SK-MEL-5 (cell line): Measurements from ENCODE around the gene PLXNB3. TPM values are rescaled to one million over a fixed set of nuclear protein-coding genes. Genes with fewer than 3 reads are reported as not detected.
"Not testable (repeated sequence)": the region's sequence is repeated elsewhere in the genome, so short reads cannot be mapped to it uniquely, and the experiment has no call there.

Source experiments
- DNase-seq: peaks from one replicate; pipeline ENCODE4 v3.0.0-alpha.2; 2016; ENCODE audit warnings: low read depth, low spot score
- in situ Hi-C: cut with HindIII; loops from 2 replicates; pipeline ENCODE4 v1.10.0; 2016; ENCODE audit warnings: low sequenced_read_pairs, high pct_unique_total_duplicates, low pct_unique_long_range_greater_than_20kb
- total RNA-seq: library from RNA; depleted of rRNA; stranded (reverse); fragments of >200 nt; shearing (Covaris generic); gene quantifications from 2 replicates; pipeline ENCODE4 v1.2.3, GENCODE V29; 2014

The PLXNB3 gene
- total RNA-seq, 1 experiment from 2014 or later = 2.7 TPM

DNA sequence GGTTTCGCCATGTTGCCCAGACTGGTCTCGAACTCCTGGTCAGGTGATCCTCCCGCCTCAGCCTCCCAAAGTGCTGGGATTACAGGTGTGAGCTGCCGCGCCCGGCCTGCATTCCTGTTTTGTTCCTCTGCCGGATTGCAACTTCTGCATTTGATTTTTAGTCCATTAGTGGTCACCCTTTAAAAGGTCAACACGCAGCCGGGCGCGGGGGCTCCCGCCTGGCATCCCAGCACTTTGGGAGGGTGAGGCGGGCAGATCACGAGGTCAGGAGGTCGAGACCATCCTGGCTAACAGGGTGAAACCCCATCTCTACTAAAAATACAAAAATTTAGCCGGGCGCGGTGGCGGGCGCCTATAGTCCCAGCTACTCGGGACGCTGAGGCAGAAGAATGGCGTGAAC is 33.9 kb upstream of the PLXNB3 start:
- DNase-seq, in situ Hi-C loops: not testable (repeated sequence)

DNA sequence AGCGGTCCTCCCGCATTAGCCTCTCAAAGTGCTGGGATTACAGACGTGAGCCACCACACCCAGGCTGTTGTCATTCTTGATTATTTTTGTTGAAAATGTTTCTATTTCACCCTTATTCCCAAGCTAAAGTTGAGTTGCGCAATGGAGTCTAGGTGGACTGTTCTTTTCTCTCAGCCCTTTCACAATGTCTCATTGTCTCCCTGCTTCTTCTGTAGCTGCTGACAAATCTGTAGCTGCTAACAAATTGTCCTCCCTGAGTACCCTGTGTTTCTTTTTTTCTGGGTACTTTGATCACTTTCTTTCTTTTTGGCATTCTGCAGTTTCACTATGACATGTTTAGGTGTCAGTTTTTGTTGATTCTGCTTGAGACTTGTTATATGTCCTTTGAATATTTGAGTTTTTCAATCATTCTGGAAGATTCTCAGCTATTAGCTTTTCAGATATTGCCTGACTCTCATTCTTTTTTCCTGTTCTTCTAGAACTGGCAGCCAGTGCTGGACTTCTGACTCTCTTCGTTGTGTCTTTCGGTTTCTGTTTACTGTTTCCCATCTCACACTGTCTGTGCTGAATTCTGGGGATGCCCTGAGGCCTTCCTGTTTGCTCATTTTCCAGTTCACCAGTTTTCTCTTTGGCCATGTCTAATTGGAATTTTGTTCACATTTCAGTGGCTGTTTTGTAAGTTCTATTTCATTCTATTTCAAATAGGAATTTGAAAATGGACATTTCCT is 32.8 kb upstream of the PLXNB3 start:
- no peak for DNase-seq
- in situ Hi-C loops = no loop called here

DNA sequence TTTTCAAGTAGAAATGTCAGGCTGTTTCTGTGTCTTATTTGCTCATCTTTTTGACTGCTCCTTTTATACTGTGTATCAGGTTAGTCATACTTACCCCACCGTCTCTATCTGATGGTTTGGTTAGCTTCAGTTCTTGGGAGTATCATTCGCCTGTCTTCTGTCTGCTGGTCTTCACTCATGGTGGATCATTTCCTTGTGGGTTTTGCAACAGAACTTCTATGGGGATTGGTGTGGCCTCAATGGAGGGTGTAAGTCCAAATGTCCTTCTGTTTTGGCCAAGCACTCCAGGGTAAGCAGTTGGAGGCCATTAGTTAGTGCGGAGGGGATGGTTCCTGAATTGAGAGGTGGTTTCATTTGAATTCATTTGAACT is 32.2 kb upstream of the PLXNB3 start:
- in situ Hi-C loops = no loop called here

DNA sequence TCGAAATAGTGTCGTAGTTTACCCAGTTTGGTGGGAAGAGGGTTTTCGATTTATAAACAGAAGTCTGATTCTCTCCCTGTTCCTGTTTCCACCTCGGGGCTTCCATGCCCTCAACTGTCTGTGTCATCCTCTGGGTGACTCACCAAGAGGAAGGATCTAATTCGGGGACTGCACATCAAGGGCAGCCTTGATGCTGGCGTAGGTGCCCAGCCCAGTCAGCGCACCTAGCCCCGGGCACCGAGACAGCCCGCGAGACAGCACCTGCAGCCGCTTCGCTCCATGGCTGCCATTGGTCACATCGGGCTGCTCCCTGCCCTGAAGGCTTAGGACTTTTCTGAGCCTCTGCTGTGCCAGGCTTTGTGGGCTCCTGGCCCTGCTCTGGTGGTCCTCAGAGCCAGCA is 31.6 kb upstream of the PLXNB3 start:
- in situ Hi-C loops = no loop called here
- peak; percentile 65 for DNase-seq

More for the DNA sequence above, 32.2 kb upstream of the PLXNB3 start:
- DNase-seq = no peak

DNA sequence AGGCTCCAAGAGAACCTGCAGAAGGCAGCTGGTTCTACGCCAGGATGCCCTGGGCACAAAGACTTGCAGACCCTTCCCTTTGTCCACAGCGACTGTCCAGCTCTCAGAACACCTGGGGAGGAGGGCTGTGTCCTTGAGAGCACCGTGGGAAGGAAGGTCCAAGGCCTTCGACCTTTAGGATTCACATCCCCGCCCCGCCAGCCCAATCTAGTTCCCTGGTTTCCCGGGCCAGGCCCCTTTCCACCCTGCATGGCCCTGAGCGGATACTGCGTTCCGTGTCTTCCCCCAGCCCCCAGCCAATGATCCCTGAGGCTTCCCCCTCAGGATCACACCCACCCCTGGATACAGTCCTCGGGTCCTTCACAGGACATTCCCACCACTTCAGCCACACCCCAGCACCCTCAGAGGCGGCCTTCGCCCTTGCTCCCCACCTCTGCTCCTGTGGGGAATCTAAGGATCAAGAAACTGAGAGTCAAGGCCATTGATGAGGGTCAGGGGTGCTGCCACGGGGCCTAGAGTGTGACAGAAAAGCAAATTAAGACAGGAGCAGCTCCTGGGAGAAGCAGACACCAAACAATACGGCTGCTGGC is 30.3 kb upstream of the PLXNB3 start:
- DNase-seq = no peak
- in situ Hi-C loops = no loop called here

DNA sequence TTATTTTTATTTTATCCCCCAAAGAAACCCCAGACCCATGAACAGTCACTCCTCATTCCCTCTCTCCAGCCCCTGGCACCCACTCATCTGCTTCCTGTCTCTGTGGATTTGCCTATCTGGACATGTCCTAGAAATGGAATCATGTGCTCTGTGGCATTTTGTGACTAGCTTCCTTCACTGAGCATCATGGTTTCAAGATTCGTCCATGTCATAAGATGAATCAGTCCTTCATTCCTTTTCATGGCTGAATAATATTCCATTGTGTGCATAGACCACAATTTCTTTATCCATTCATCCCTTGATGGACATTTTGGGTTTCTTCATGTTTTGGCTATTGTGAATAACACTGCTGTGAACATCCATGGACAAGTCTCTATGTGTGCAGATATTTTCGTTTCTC is 29.2 kb upstream of the PLXNB3 start:
- in situ Hi-C loops = no loop called here
- peak; percentile 64 for DNase-seq

DNA sequence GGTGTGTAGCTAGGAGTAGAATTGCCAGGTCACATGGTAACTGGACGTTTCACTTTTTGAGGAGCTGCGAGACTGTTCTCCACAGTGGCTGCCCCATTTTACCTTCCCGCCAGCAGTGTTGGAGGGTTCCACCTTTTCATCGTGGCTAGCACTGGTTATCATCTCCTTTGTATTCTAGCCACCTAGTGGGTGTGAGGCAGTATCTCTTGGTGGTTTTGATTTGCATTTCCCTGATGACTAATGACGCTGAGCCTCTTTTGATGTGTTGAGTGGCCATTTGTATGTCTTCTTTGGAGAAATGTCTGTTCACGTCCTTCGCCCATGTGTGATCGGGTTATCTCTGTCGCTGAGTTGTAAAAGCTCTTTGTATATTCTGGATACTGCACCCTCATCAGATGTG is 28.8 kb upstream of the PLXNB3 start:
- in situ Hi-C loops = no loop called here
- peak; percentile 53 for DNase-seq

DNA sequence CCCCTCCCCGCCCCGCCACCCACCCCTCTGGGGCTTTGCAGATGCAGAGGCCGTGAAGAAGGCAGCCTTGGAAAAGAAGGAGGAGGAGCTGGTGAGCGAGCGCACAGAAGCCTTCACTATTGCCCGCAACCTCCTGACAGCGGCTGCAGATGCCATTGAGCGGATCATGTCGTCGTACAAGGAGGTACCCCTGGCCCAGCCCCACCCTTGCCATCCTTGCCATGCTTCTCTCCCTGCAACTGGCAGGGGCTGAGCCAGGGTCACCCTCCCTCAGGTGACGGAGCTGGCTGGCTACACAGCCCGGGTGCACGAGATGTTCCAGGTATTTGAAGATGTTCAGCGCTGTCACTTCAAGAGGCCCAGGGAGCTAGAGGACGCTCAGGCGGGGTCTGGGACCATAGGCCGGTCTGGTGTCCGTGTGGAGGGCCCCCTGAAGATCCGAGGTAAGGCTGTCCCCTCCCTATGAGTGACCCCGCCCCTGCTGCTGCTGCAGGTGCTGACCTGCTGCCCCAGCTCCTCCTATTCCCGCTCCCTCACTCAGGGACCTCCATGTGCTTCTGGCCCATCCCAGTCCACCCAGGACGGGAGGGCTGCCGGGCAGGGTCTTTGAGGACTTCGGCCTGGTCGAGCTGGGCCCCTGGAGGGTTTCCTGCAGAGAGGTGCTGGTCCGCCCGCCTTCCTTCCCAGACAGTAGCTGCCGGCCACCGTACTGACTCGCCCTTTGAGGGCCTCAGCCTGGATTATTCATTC is 27.8 kb upstream of the PLXNB3 start:
- in situ Hi-C loops = no loop called here
- no peak for DNase-seq

DNA sequence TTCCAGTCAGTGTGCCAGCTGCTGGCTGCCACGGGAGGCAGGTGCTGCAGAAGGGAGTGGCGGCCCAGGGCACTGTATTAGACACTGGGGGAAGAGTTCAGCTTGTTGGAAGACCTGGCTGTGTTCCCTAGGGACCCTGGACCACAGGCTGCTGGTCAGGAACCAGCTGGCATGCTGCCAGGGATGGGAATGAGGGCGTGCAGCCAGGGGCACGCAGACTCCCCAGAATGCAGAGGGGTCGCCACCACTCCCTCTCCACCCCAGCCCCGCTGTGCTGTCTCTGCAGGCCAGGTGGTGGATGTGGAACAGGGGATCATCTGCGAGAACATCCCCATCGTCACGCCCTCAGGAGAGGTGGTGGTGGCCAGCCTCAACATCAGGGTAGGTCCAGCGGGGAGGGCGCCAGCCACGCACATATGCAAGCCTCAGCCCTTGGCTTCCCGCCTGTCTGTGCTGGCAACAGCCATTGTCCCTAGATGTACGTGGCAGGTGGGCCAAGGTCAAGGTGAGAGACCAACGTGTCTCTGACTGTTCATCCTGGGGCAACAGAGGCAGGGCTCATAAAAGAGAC is 27.1 kb upstream of the PLXNB3 start:
- in situ Hi-C loops = no loop called here
- no peak for DNase-seq

DNA sequence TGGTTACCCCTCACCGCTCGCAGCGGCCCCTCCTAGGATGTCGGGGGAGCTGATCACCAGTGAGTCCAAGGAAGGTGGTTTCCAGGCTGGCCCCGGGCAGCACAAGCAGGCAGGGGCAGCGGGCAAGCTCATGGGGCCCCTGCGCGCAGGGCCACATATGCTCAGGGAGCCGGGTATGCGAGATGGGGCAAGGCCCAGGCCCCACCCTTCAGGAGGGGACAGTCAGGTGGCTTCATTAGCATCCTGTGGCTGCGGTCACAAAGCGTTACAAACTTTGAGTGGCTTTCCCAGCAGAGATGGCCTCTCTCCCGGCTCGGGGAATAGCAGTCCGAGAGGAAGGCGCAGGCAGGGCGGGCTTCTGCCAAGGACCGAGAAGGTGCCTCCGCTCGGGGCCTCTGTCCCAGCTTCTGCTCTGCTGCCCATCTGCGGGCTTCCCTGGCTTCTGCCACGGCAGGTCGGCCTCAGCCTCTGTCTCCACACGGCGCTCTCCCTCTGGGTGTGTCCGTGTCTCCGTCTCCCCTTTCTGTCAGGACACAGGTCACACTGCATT is 25.9 kb upstream of the PLXNB3 start:
- no peak for DNase-seq
- in situ Hi-C loops = no loop called here

DNA sequence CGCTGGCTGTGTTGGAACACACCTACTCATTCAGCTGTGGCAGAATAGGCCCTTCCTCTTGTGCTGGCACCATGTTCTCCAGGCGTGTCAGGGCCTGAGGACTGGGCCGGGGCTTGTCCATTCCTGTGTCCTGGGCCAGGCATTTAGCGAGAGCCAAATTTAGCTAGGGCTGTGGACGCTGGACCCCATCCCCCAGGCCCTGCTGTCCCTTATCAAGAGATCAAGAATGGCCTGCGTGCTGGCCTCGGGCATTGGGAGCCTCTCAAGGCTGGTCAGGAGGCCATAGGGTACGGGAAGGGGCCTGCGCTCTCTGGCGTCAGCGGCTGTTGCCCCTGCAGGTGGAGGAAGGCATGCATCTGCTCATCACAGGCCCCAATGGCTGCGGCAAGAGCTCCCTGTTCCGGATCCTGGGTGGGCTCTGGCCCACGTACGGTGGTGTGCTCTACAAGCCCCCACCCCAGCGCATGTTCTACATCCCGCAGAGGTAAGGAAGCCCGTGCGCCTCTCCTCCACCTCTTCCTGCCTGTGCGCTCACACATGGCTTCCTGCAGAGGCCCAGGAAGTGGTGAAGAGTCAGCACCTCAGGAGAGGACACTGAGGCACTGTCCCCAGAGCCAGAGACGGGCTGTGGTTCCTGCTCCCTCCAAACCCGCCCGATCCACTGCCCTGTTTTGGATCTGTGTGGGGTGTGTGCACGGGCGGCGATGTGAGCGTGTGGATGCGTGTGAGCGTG is 24.1 kb upstream of the PLXNB3 start:
- no peak for DNase-seq
- in situ Hi-C loops = no loop called here

DNA sequence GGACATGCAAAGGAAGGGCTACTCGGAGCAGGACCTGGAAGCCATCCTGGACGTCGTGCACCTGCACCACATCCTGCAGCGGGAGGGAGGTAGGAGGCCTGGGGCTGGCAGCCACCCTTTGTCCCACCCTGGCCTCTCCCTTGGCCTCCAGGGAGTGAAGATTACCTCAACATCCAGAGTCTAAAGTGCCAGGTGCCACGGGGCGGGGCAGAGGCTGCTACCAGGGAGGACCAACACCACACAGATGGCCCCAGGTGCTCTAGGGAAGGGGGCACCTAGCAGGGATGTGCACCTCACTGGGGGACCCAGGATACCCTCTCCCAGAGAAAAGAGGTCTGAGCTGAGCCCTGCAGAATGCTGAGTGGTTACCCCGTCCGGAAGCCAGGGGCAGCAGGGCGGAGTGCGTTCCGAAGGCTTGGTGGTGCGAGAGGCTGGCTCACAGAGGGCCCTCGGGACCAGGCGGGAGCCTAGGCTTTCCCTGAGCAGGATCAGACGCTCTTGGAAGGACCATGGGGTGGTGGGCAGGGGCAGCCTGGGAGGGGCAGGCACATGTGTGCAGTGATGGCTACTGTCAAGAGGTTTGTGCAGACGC is 23.3 kb upstream of the PLXNB3 start:
- in situ Hi-C loops = no loop called here
- no peak for DNase-seq

DNA sequence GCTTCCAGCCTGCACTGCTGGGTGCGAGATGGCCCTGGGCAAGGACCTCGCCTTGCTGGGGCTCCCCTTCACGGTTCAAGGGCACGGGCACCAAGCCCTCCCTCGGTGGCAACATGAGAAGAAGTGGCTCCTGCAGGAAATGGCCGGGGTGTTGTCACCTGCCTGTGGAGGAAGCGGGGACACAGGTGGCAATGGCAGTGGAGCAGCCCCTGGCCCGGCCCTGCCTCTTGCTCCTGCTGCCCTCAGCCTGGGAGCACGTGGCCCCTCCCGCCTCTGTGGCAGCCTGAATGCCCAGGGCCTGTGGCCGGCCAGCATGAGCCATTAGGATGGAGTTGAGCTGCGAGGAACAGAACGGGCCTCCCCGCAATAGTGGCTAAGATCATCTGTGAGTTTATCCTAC is 22.6 kb upstream of the PLXNB3 start:
- no peak for DNase-seq
- in situ Hi-C loops = no loop called here

DNA sequence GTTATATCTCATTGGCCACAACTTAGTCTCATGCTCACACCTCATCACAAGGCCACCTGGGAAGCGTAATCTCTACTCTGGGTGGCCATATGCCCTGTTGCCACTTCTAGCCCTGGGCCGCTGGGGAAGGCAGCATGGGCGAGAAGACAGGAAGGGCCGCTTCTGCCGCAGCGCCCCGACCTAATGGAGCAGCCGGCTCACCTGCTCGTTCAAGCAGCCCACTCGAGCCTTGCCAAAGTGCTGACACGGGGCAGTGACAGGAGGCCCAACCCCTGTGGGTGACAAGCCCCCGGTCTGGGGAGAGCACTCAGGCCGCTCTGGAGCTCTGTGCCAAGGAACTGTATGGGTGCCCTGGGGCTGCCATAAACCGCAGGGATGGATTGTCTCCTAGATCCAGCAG is 21.9 kb upstream of the PLXNB3 start:
- DNase-seq, in situ Hi-C loops: not testable (repeated sequence)

DNA sequence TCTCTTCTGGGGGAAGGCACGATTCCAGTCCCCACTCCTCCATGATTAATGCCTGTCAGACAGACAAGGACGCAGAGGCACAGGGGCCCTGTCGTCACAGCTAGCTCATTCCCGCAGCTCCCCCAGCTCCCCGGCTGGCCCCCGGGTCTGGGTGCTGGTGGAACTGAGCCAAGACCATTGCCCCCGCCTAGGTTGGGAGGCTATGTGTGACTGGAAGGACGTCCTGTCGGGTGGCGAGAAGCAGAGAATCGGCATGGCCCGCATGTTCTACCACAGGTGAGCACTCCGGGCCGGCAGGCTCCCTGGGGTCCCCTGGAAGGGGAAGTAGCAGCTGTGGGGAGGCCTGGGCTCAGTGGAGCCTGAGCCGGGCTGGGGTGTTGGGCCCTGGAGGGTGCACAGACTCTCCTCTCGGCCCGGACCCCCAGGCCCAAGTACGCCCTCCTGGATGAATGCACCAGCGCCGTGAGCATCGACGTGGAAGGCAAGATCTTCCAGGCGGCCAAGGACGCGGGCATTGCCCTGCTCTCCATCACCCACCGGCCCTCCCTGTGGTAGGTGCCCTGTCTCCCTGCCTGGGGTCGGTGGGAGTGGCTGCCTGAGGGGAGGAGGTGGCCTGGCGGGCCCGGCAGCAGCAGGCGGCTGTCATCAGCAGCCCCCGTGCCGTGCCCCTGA is 21.1 kb upstream of the PLXNB3 start:
- DNase-seq, in situ Hi-C loops: not testable (repeated sequence)

DNA sequence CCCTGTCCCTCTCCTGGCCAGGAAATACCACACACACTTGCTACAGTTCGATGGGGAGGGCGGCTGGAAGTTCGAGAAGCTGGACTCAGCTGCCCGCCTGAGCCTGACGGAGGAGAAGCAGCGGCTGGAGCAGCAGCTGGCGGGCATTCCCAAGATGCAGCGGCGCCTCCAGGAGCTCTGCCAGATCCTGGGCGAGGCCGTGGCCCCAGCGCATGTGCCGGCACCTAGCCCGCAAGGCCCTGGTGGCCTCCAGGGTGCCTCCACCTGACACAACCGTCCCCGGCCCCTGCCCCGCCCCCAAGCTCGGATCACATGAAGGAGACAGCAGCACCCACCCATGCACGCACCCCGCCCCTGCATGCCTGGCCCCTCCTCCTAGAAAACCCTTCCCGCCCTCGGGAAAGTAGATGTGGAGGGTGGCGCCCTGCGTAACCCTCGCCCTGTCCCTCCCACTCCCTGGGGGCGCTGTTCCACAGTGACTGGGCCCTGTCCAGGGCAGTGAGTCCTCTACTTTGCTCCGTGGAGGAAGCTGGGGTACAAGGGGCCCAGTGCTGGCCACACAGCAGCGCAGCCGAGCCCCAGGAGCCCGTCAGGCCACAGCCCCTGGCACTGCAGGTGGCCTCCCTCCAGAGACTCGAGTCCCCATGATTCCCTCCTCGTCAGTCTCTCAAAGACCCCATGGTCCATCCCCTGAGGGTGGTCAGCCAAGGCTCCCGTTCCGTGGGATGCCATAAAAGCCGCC is 20.4 kb upstream of the PLXNB3 start:
- in situ Hi-C loops, DNase-seq: not testable (repeated sequence)
